GM18499 (cell line): ENCODE measurements around the gene TMEM184B.

ENCODE experiments used
- ATAC-seq: cut with Tn5 transposase; IDR thresholded peaks from one replicate; pipeline ENCODE4 v1.9.1; 2021; ENCODE audit warnings: moderate number of reproducible peaks; ENCODE audit not compliant: insufficient read depth, unreplicated experiment

Gene TMEM184B

DNA sequence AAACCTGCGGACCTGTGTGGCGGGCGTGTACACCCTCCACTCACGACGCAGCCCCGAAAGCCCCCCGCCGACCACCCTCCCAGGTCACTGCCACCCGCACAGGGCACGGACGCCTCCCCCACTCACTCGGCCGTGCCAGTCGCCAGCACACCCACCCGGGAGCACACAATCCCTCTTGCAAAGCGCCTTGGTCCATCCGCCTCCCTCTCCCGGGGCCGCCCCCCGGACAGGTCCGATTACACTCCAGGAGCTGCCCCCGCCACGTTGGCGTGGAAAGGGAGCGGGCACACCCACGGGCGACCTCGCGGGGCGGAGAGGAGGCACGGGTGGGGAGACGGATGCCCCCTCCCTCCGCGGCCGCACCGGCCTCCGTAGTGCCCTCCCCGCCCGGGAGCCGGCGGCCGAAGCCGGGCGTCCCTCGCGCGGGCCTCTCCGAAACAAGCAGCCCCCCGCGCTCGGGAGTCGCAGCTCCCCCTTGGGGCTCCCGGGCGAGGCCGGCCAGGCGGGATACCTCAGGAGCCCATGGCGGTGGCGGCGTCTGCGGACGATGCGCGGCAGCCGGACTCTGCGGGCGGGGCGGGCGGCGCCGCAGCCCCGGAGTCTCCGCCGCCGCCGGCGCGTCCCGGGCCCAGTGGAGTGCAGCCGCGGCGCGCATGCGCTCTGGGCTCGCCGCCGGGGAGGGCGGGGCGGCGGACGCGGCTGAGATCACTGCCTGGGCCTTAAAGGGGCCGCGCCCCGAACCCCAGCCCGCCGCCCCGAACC lies at the start of gene TMEM184B:
Gene TMEM184B, minus strand, starts transcription at position 638 of the 762 bp plus-strand sequence. CDS start 25,049 bp downstream, outside the sequence.
- no peak for ATAC-seq

DNA sequence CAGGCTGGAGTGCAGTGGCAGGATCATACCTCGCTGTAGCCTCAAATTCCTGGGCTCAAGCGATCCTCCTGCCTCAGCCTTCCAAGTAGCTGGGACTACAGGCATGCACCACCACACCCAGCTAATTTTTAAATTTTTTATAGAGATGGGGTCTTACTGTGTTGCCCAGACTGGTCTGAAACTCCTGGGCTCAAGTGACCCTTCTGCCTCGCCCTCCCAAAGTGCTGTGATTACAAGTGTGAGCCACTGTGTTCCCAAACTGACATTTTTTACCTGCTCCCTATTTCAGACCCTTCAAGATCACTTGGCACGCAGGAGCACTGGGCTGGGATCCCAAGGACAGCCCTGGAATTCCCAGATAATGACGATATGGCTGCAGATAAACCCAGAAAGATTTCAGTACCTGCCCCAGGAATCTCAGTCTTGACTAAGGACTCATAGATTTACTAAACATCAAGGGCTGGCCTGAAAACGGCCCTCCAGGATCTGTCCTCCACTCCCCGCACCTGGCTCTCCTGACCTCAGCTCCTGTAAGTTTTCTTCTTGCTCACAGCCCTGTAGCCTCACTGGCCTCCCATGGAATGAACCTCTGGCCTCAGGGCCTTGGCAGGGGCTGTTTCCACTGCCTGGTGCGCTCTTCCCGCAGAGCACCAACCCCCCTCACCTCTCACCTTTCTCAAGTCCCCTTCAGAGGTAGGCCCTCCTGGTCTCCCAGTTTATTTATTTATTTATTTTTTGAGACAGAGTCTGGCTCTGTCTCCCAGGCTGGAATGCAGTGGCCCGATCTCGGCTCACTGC lies 48.0 kb upstream of the TMEM184B start:
- no peak for ATAC-seq

DNA sequence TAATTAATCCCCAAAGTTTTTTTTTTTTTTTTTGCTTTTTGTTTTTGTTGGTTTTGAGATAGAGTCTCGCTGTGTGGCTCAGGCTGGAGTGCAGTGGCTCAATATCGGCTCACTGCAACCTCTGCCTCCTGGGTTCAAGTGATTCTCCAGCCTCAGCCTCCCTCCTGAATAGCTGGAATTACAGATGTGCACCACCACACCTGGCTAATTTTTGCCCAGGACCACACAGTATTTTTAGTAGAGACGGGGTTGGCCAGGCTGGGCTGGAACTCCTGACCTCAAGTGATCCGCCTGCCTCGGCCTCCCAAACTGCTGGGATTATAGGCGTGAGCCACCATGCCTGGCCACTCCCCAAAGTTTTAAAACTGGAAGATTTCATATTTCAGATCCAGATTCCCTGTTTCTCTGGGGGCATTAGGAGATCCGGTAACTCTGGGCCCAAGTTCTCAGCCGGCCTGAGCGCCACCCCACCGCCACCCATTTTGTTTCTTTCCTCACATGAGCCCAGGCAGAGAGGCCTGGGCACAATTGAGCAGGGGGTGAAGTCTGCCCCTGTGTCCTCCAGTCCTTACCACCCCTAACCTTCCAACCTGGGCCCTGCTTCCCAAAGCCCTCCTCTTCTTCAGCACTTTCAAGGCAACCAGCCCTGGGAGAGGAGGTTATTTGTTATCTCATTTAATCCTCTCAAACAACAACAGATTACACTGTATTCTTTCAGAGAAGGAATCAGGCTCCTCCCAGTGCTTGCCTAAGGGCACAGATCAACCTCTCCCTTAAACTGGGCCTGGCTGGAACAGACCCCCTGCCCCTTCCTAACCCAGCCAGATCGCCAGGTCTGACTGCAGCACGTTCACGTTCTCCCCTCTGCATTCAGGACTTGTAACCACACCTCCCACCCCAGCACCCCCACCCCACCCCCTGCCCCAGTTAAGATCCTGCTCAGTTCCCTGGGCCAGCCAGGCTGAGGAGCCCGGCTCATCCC lies 46.3 kb upstream of the TMEM184B start:
- ATAC-seq, result no peak

DNA sequence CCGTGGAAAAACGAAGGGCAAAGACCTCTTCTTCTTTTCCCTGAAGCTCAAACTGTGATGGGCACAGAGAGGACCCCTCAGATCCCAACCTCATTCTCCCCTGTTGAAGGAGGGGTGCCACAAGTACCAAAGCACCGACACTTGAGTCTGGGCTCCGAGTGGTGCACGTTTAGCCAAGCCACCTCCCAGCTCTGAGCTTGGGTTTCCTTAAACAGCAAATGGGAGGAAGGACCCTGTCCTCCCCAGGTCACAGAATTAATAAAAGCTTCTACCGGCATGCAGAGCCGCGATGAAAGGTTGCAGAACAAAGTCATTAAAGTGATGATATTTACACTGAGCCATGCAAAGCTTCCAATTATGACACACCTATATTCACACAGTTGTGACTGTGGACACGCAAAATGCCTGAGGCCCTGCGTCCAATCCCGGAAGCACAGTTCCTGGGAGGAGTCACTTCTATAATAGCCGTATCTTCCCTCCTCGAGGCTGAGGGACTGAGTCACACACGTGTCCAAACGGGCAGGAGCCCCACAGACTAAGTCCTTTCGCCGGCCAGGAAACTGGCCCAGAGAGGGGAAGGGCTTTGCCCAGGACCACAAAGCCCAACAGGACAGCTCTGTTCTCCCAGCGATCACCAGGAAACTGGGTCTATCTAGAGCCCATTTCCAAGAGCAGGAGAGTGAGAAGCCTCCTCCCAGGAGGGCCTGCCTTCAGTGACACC lies 45.3 kb upstream of the TMEM184B start:
- no peak for ATAC-seq

DNA sequence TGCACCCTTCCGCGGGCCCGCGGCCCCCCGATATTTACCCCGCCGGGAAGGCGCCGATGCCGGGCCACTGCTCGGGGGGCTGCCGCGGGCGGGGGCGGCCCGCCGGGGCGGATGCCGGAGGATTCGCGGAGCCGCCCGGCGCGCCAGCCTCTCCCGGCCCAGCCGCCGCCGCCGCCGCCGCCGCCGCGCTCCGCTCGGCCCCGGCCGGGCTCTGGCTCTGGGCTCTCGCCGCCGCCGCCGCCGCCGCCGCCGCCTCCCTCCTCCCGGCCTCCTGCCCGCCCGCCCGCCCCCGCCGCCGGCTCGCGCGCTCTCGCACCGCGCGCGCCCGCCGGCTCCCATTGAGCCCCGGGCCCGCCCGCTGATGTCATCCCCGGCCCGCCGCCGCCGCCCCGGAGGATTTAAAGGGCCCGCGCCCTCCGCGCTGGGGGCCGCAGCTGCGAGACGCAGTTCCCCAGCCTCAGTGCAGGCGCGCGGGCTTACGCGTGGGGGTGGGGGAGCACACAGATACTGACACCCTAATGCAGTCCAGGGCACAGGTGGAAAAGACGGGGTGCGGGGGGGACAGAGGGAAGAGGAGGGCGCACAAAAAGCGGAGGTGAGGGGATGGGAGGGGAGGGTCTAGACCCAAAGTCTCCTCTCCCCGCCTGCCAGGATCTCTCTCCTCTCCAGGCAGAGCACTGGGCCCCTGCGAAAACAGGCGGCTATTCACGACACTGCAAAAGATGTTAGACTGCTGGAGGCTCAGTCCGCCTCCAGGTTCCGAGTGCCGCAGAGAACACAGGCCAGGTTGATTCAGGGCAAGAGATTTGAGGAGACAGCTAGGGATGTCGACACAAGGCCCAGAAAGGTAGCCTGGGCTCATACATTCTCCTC lies 44.5 kb upstream of the TMEM184B start, which contains the start of gene CSNK1E:
Gene CSNK1E, minus strand, starts transcription at position 312 of the 873 bp plus-strand sequence. CDS start 3,276 bp downstream, outside the sequence.
- ATAC-seq, result no peak

DNA sequence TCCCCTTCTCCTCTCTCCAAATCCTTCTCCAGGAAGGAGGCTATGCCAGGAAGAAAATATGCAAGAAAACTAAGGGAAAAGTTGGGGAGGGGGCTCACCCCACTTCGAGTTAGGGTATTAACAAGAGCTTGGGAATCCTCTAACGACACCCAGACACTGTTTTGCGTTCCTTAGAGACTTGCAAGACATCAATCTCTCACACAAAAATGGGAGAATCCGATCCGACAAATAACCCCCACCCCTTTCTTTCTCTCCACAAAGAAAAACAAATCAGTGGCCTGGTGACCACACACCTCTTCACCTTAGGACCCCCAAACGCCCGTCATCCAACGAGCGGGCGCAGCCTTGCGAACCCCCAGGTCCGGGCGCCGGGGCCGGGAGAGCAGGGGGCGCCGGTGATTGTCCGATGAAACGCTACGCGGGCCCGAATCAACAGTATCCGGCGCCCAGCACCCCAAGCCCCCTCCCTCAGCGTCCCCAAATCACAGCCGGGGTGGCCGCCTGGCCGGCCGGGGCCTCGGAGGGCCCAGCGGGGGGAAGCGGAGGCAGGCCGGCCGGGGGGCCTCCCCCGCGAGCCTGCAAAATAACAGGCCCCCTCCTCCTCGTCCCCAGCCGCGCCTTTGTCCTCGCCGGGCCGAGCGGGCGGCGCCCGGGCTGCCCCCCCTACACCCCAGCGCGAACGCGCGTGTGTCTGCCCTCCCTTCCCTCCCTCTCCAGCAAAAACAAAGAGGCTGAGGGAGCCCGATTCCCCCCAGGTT lies 43.7 kb upstream of the TMEM184B start:
- no peak for ATAC-seq

DNA sequence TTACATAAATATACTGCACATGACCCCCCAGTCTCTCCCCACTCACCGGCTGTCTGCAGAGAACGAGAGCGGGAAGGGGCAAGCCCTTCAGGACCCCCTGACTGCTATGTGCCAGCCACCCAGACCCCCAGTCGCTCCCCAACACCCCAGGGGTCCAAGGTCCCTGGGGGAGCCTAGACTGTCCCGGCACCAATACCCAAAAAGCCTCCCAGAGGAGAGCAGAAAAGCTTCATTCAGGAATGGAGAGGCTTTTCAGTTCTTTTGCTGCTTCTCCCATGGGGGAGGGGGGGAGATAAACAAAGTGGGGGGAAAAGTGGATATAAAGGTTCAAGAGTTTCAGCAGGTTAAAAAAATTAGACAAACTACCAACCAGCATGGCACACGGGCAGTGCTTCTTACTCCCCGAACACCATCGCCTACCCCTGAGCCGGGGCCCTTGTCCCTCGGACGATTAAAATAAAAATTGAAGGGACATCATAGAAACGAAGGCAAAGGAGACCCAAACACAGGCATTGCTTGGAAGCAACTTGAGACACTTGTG lies 43.1 kb upstream of the TMEM184B start:
- no peak for ATAC-seq

DNA sequence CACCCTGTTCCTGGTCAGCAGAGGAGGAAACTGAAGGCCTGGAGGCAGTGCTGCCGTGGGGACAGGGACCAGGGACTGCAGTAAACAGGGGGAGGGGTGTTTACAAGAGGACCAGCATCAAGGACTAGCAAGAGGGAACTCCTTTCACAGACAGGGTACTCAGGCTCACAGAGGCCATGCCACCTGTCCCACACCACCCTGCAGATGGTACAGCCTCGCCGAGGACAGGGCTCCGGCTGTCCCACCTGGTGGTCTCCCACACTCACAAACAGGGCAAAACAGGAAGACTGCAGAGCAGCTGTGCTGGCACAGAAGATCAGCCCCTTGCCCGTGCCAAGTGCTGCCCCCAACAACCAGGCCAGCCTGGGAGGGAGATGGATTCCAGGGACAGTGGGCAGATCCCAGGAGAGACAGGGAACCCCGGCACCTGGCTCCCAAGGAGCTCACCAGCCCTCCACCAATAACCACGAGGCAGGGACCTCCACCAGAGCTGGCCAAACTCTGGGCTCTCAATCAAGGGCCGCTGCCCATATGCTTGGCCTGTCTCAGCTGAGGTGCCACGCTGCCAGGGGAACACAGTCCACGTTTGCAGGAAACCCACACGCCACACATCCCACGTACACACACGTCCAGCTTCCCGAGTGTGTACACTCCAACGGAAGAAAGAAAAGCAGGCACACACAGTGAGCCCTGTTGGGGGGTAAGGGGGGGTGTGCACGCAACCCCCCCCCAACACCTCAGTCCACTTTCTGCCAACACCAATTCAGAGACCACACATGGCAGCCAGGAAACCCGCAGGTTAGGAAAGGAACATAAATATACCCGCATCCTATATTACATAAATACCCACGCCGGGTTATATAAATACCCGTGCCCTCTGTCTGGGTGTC lies 42.4 kb upstream of the TMEM184B start:
- no peak for ATAC-seq

DNA sequence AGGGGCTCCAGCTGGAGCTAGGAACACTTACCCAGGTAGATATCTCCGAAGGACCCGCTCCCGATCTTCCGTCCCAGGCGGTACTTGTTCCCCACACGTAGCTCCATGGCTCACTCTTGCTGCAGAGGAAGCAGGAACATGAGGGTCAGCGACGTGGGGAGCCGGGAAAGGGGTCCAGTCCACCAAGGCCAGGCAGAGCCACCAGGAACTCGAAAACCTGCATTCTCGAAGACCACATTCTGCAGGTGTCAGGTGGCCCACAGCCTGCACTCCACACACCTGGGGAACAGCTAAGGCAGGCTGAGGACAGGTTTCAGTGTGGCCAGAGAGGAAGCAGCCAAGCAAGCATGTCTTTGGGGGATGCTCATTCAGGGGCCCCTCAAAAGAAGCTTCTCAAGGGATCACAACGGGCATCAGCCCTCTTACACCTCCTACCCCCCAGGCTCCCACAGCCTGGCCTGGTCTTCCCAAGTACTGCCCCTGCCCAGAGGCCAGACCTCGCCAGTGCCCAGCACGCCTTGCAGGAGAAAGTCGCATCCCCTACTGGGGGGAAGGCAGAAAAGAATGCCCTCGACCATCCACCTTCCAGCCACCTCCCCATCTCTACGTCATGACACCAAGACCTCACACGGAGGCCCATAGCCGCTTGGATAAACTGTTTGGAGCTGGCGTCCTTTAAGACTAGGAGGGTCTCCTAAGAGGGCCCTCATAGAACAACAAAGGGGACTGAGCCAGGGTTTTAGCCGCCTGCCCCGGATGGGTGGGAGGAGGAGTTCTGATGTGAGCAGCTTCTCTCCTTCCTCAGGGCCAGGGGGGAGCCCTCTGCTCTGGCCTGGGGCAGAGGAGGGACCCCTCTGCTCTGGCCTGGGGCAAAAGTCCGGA lies 41.5 kb upstream of the TMEM184B start:
- no peak for ATAC-seq

DNA sequence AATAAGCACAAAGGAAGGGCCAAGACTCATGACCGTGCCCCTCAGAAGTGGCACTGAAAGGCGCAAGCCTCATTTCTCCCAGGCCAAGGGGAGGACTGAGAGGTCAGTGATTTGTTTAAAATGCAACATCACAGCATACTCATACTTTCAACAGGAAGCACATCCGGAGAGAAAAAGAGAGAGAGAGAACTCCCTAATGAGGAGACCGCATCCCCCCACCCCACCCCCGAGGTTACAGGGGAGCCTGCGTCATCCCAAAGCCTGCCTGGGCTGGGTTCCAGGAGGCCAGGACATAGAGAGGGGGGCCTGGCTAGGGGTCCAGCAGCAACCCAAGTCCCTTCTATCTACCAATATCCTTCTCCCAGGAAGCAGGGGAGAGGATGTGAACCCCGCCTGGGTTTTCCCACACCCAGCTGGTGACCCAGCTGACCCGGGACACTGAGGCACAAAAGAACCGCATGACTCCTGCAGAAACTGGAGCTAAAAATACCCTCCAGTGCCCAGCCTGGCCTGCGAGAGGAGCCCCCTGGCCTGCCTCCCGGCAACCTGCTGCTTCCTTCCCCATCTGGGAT lies 40.7 kb upstream of the TMEM184B start:
- ATAC-seq, result no peak

DNA sequence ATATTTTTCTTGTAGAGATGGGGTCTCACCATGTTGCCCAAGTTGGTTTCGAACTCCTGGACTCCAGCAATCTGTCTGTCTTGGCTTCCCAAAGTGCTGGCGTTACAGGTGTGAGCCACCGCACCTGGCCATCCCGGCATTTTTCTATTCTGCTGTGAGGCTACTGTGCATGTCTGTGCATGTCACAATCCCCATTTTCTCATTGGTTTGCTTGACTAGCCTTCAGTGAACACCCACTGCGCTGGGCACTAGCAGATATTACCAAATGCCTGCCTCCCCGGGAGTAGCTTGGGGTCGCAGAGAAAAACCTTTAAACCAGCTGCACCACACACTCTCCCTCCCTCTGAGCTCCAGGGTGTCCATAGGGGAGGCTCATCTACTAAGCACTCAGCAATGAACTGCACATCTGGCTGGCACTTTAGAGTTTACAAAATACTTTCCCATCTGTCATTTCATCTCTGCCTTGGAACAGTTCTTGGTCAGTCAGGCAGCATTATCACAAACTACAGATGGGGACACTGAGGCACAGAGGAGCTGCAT lies 39.5 kb upstream of the TMEM184B start:
- ATAC-seq, result no peak

DNA sequence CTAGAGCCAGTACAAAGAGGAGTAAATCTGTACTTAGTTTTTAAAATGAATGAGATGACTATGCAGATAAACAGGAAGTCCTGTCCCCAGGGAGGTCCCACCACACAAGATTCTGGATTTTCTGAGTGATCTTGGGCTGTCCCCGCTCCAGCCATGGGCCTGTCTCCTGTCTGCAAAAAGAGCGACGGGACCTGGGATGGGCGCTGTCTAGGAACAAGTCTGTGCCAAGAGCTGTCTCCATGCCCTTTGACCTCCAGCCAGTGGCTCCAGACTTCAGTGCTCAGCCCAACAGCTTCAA lies 38.5 kb upstream of the TMEM184B start:
- no peak for ATAC-seq

DNA sequence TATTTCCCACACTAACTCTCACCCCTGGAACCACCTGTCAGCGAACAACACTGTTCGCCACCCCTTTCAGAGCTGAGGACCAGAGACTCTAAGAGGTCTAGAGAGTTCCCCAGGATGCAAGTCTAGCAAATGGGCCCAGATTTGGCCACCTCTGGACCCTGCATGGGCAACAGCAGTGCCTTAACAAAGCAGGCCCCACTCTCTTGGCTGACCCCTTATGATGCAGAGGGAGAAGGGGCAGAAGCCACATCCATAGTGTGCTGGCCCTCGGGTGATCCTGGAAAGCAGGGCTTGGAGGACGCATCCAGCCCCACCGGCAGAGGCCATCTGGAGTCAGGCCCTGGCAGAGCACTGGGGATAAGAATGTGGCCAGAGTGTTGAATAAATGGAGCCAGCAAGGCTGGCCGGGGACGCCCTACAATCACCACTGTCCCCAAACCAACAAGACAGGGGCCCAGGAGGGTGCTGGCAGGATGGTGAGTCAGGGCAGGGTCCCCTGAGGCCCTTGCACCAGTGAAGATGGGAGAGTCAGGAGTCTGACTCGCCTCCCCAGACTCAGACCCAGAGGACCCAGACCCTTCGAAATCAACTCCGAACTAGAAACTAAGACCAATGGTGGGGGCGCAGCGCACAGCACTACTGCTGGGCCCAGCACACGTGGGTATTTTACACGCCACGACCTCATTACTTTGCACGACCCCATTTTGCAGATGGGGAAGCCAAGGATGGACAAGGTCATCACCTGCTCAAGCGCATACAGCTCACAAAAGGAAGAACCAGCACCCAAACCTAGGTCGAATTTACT lies 37.9 kb upstream of the TMEM184B start:
- no peak for ATAC-seq

DNA sequence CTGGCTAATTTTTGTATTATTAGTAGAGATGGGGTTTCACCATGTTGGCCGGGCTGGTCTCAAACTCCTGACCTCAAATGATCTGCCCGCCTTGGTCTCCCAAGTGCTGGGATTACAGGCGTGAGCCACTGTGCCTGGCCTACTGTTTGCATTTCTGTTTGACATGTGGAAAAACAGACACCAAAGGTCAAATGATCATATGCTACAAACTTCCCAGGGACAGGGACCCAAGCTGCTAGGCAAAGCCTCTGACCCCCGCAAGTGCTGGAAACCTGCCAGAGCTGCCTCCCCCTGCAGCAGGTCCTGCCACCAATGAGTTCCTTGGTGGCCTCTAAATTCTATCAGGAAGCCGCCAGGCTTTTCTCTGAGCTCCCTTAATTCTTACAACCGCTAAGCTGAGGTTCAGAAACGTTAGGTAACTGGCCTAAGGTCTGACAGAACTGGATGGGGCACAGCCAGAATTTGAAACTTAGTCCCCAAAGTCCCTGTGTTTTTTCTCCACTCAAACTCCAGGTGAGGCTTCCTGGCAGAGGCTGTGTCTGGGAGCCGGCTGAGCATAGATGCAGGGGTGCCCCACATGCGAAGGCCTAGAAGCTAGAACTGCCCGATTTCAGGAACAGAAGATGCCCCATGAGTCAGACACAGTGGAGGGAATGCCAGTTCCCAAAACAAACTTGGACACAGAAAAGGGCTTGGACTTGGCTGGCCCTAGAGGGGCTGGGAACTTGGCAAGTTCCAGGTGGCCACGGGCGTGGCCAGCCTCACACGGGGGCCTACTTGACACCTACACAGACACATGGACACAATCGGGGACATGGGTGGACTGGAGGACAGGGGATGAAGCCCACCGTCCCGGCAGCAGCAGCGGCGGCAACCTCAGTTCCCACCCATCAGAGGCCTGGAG lies 37.1 kb upstream of the TMEM184B start:
- ATAC-seq, result no peak
